PFSK-1 (cell line): ENCODE results near the gene DPH1.

Experiments used
- FOXP2 ChIP-seq: optimal IDR thresholded peaks from 2 replicates; pipeline ENCODE3; 2011; ENCODE audit warnings: borderline replicate concordance, control low read depth, inconsistent platforms; ENCODE audit not compliant: insufficient read depth; ENCODE audit errors: extremely low read length, extremely low read depth
- POLR2AphosphoS5 ChIP-seq: IDR thresholded peaks from 2 replicates; pipeline ENCODE4 v1.6.1; 2012; ENCODE audit warnings: low read depth, mild to moderate bottlenecking, control low read depth, low read length, moderate library complexity
- SIN3A ChIP-seq: IDR thresholded peaks from 2 replicates; pipeline ENCODE4 v1.6.1; 2012; ENCODE audit warnings: mild to moderate bottlenecking, low read length, moderate library complexity, borderline replicate concordance; ENCODE audit not compliant: insufficient read depth
- TAF1 ChIP-seq: IDR thresholded peaks from 2 replicates; pipeline ENCODE4 v1.6.1; 2012; ENCODE audit warnings: low read length, control low read depth, borderline replicate concordance; ENCODE audit not compliant: insufficient read depth
- TF ChIP-seq, protein P1 (sequence below), 2 experiments: IDR thresholded peaks; 2 replicates each; pipeline versions ENCODE4 v1.6.1 to v1.8.0; 2011 to 2012; ENCODE audit warnings: low read depth in 2 of 2, low read length in 2 of 2, control low read depth in 1 of 2, inconsistent platforms in 1 of 2, mild to moderate bottlenecking in 1 of 2, moderate library complexity in 1 of 2; ENCODE audit not compliant: insufficient read depth in 1 of 2

DNA sequence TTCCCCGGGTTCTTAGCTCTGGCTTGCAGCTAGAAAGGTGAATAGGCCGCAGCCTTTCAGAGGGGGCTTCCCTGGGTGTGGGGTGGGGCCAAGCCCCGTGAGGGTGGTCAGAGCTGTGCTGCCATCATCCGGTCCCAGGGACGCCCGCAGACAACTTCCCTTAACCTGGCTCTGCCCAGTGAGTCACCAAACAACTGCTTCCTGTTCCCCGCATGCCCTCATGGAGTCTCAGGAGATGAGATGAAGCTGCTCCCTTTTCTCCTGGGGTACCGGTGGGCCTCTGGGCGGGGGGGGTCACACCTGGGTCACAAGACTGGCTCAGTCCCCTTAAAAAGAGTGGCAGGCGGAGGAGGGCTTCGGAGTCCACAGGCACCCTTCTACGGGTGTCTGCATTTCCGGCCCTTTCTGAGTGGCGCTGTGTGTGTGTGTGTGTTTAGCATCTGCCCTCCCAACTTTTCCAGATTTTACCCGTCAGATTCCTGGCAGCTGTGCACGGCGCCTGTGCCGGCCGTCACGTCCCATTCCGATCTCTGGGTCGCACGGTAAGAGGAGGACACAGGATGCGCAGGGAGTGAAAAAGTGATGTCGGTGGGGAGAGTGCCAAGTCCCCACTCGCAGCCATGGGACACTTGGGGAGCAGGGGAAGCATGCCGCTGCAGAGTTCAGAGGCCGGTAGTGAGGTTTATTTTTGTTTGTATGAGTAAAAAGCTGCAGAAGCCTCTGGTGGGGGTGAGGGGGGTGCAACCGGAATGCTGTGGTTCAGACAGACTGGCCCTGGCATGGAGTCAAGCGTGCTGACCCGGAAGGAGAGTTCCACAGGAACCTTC lies 41.7 kb downstream of the DPH1 start:
- TF ChIP-seq TAF1 (peak; percentile 25; the same call in 1 of the 2 replicates), POLR2AphosphoS5 (peak; percentile 50; the same call in 1 of the 2 replicates), FOXP2 (peak; percentile 54), SIN3A (no peak)
- TF ChIP-seq, protein P1, sequence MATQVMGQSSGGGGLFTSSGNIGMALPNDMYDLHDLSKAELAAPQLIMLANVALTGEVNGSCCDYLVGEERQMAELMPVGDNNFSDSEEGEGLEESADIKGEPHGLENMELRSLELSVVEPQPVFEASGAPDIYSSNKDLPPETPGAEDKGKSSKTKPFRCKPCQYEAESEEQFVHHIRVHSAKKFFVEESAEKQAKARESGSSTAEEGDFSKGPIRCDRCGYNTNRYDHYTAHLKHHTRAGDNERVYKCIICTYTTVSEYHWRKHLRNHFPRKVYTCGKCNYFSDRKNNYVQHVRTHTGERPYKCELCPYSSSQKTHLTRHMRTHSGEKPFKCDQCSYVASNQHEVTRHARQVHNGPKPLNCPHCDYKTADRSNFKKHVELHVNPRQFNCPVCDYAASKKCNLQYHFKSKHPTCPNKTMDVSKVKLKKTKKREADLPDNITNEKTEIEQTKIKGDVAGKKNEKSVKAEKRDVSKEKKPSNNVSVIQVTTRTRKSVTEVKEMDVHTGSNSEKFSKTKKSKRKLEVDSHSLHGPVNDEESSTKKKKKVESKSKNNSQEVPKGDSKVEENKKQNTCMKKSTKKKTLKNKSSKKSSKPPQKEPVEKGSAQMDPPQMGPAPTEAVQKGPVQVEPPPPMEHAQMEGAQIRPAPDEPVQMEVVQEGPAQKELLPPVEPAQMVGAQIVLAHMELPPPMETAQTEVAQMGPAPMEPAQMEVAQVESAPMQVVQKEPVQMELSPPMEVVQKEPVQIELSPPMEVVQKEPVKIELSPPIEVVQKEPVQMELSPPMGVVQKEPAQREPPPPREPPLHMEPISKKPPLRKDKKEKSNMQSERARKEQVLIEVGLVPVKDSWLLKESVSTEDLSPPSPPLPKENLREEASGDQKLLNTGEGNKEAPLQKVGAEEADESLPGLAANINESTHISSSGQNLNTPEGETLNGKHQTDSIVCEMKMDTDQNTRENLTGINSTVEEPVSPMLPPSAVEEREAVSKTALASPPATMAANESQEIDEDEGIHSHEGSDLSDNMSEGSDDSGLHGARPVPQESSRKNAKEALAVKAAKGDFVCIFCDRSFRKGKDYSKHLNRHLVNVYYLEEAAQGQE (IDR thresholded peaks at IDR 0.05; ENCODE audit: insufficient read depth in 1 of 2, low read depth in 2 of 2, low read length in 2 of 2), result 0 out of 4 replicates have a peak, but pooled peaks of 1 of the 2 experiments have one; percentile 53
